ENCODE data around the gene HJURP. TPM values are rescaled to one million over a fixed set of nuclear protein-coding genes. Genes with fewer than 3 reads are reported as not detected.
A peak's percentile ranks its signal among the peaks of the same experiment; 100 is the strongest.

The HJURP gene
- total and polyA plus RNA-seq, 9 of the 15 experiments (the other 6 are each of a cell fraction or from before 2014, with no cell fraction given): 13.8 to 102 (median 28.3) TPM

- TF ChIP-seq TSHZ1 (CRISPR knock-in tag; IDR thresholded peaks at IDR 0.05) (no peak), ZC3H11A (IDR thresholded peaks at IDR 0.05; ENCODE audit: low read depth, low read length) (no peak)
These were observed 16.6 kb downstream of the HJURP start (continued) for GRCh38 chr2:233837694-233838229.

- peaks cover 41% of the 10 kb centered on the region for H3K79me2 ChIP-seq (ENCODE audit: control insufficient read depth, insufficient read depth, low read length)
- no peak for FAIRE-seq
- DNase-seq (ENCODE audit: extremely low read depth in 1 of 4, low spot score in 3 of 4): no peak
- peaks cover 26% of the 10 kb centered on the region for H4K20me1 ChIP-seq (replicated peaks; ENCODE audit: control insufficient read depth, insufficient read depth, low read length)
- no peaks in the 10 kb centered on the region for H3K9me3 ChIP-seq (replicated peaks; ENCODE audit: control insufficient read depth, insufficient read depth, low read depth, low read length)
- no peak overlapping the region for H2AFZ ChIP-seq (ENCODE audit: low read depth, low read length)
- no peak overlapping the region for H3K4me3 ChIP-seq
- no peak overlapping the region for H3K27ac ChIP-seq (ENCODE audit: extremely low read depth, low read depth, low read length)
- ChIA-PET CTCF (ENCODE audit: low intra/inter-chr PET ratio) (no interaction called here), POLR2A (no interaction called here)
- TF ChIP-seq NR4A1 (CRISPR knock-in tag; IDR thresholded peaks at IDR 0.05) (no peak), NR4A1 (tag; IDR thresholded peaks at IDR 0.05) (no peak), E2F1 (CRISPR knock-in tag; IDR thresholded peaks at IDR 0.05) (no peak), POLR2AphosphoS5 (IDR thresholded peaks at IDR 0.05; ENCODE audit: control insufficient read depth, insufficient read depth, low read depth, low read length) (0 out of 2 replicates have a peak, but pooled peaks have one; percentile 7), GMEB1 (CRISPR knock-in tag; IDR thresholded peaks at IDR 0.05) (no peak)
- peaks cover 73% of the 10 kb centered on the region; the same call in 2 of the 3 replicates for H3K36me3 ChIP-seq (ENCODE audit: control insufficient read depth, insufficient read depth, low read length)
- H3K4me2 ChIP-seq (ENCODE audit: insufficient read depth, low read length): no peak overlapping the region
- H3K9ac ChIP-seq (ENCODE audit: insufficient read depth in 1 of 2, low read depth in 2 of 2, low read length in 2 of 2): no peak overlapping the region
- BruUV-seq (replicated peaks): no TSS peak
- in situ Hi-C loops (cut with MboI): no loop called here
- intact Hi-C loops (cut with micrococcal nuclease): no loop called here
- H3K9me1 ChIP-seq (ENCODE audit: control insufficient read depth, insufficient read depth, low read length): peaks cover 3% of the 10 kb centered on the region
- no peaks in the 10 kb centered on the region for H3K27me3 ChIP-seq (ENCODE audit: control insufficient read depth in 2 of 2, insufficient read depth in 2 of 2, low read length in 2 of 2)
- 86% methylated on average over 4 of the region's 7 CpGs for WGBS (ENCODE audit: insufficient coverage, low coverage, missing lambda C conversion rate)
- H3K4me1 ChIP-seq (replicated peaks in 1 of 2; ENCODE audit: control insufficient read depth in 2 of 2, insufficient read depth in 2 of 2, low read length in 2 of 2): peaks cover 0 to 5% of the 10 kb centered on the region in 2 experiments; a peak in 2 of 5 replicates
- no peak for ATAC-seq
These were observed 18.0 kb downstream of the HJURP start for GRCh38 chr2:233836359-233836758.

Measured in K562 (cell line).